MM.1S (cell line): ENCODE results near the gene CCDC9.
A peak's percentile ranks its signal among the peaks of the same experiment; 100 is the strongest.

Experiments used
- DNase-seq: peaks from one replicate; pipeline ENCODE4 v3.0.0-alpha.2; 2015
- H2AFZ ChIP-seq: fragments of 300-600 bp; sonication (generic); 2 replicates; pipeline ENCODE4 v1.6.0; 2016; ENCODE audit warnings: antibody characterized with exemption, low read length
- H3F3A ChIP-seq: fragments of 300-600 bp; sonication (generic); 2 replicates; pipeline ENCODE4 v1.6.1; 2016; ENCODE audit warnings: mild to moderate bottlenecking, antibody characterized with exemption, low read length, moderate library complexity, mixed read lengths; ENCODE audit not compliant: insufficient read depth
- H3K27ac ChIP-seq: fragments of 300-600 bp; sonication (generic); 2 replicates; pipeline ENCODE4 v1.5.1; 2016; ENCODE audit warnings: mild to moderate bottlenecking, low read length
- H3K27me3 ChIP-seq: fragments of 300-600 bp; sonication (generic); replicated peaks from 2 replicates; pipeline ENCODE4 v1.6.0; 2016; ENCODE audit warnings: low read length; ENCODE audit not compliant: insufficient read depth
- H3K36me3 ChIP-seq: fragments of 300-600 bp; sonication (generic); replicated peaks from 2 replicates; pipeline ENCODE4 v1.6.1; 2016; ENCODE audit warnings: mild to moderate bottlenecking, low read length, mixed read lengths; ENCODE audit not compliant: insufficient read depth
- H3K4me1 ChIP-seq: fragments of 300-600 bp; sonication (generic); 2 replicates; pipeline ENCODE4 v1.6.1; 2016; ENCODE audit warnings: low read length, mixed read lengths
- H3K4me2 ChIP-seq: fragments of 300-600 bp; sonication (generic); 2 replicates; pipeline ENCODE4 v1.6.0; 2016; ENCODE audit warnings: low read depth, low read length
- H3K4me3 ChIP-seq: fragments of 300-600 bp; sonication (generic); 2 replicates; pipeline ENCODE4 v1.5.1; 2016; ENCODE audit warnings: low read length, mixed read lengths
- H3K79me2 ChIP-seq: fragments of 300-600 bp; sonication (generic); 2 replicates; pipeline ENCODE4 v1.6.1; 2016; ENCODE audit warnings: mixed run types, low read length, mixed read lengths
- H3K9ac ChIP-seq: fragments of 300-600 bp; sonication (generic); 2 replicates; pipeline ENCODE4 v1.6.1; 2016; ENCODE audit warnings: low read length, mixed read lengths
- H3K9me2 ChIP-seq: fragments of 300-600 bp; sonication (generic); replicated peaks from 2 replicates; pipeline ENCODE4 v1.6.1; 2016; ENCODE audit warnings: mild to moderate bottlenecking, low read length, mixed read lengths; ENCODE audit not compliant: insufficient read depth
- H3K9me3 ChIP-seq: fragments of 300-600 bp; sonication (generic); replicated peaks from 2 replicates; pipeline ENCODE4 v1.6.1; 2016; ENCODE audit warnings: mild to moderate bottlenecking, low read length, mixed read lengths; ENCODE audit not compliant: insufficient read depth
- H4K20me1 ChIP-seq: fragments of 300-600 bp; sonication (generic); 2 replicates; pipeline ENCODE4 v1.6.1; 2016; ENCODE audit warnings: mild to moderate bottlenecking, low read length, moderate library complexity, mixed read lengths; ENCODE audit not compliant: insufficient read depth
- EZH2 ChIP-seq: fragments of 300-600 bp; sonication (generic); optimal IDR thresholded peaks from 2 replicates; pipeline ENCODE3; 2017; ENCODE audit warnings: low read depth, mild to moderate bottlenecking, antibody characterized with exemption, low read length, mixed read lengths
- EZH2phosphoT487 ChIP-seq: fragments of 300-600 bp; sonication (generic); IDR thresholded peaks from 2 replicates; pipeline ENCODE4 v1.6.1; 2018; ENCODE audit warnings: antibody characterized with exemption, low read length
- TF ChIP-seq, protein P1 (sequence below): fragments of 300-600 bp; sonication (generic); IDR thresholded peaks from 2 replicates; pipeline ENCODE4 v1.5.1; 2016; ENCODE audit warnings: antibody characterized with exemption, low read length, mixed read lengths

The CCDC9 gene

DNA sequence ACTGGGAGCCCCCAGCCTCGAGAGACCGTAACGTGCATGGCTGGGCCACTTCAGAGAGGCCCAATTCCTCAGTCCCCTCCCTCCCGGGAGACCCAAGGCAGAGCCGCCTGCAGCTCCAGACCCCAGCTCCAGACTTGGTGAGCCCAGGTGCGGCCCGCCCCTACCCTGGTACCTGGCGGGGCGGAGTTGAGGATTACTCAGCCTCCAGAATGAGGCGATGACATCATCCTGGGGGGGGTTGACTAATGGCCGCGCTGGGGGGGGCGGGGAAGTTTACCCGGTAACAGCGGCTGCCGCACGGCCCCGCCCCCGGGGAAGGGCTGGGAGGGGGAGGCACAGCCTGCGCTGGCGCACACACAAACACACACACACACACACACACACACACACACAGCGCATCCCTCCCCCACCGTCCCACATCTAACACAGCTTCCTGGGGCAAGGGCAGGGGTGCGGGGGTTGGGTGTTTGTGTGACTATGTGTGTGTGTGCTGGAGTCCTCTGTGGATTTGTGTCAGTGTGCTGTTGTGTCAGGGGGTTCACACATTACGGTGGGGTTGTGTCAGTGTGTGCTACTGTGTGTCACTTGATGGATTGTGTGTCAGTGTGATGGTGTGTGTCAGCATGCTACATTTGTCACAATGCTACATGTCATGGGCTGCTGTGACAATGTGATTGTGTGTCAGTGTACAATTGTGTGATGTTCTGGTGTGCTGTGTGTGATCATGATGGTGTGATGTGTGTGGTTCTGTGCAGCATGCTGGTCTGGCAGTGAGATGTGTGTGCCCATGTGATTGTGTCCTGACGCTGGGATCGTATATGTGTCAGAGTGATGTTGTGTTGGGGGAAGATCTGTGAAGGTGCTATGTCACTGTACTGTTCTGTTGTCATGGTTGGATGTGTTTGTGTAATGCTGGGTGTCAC is 15.1 kb upstream of the CCDC9 start:
- Histone ChIP-seq H3K27me3 (no peaks in the 10 kb centered on the region), H2AFZ (peak overlapping the region; percentile 35; the same call in 1 of the 2 replicates), H3K79me2 (no peaks in the 10 kb centered on the region), H3K4me2 (peak overlapping the region; percentile 71), H3K27ac (no peak overlapping the region), H4K20me1 (no peaks in the 10 kb centered on the region), H3K4me1 (peaks cover 36% of the 10 kb centered on the region), H3K9me2 (no peaks in the 10 kb centered on the region), H3K4me3 (peak overlapping the region; percentile 32; the same call in 1 of the 2 replicates), H3F3A (peaks cover 20% of the 10 kb centered on the region), H3K36me3 (no peaks in the 10 kb centered on the region), H3K9me3 (no peaks in the 10 kb centered on the region), H3K9ac (peak overlapping the region; percentile 32; the same call in 1 of the 2 replicates)
- DNase-seq, result peak; percentile 82
- TF ChIP-seq EZH2phosphoT487 (no peak), EZH2 (no peak)
- TF ChIP-seq, protein P1, sequence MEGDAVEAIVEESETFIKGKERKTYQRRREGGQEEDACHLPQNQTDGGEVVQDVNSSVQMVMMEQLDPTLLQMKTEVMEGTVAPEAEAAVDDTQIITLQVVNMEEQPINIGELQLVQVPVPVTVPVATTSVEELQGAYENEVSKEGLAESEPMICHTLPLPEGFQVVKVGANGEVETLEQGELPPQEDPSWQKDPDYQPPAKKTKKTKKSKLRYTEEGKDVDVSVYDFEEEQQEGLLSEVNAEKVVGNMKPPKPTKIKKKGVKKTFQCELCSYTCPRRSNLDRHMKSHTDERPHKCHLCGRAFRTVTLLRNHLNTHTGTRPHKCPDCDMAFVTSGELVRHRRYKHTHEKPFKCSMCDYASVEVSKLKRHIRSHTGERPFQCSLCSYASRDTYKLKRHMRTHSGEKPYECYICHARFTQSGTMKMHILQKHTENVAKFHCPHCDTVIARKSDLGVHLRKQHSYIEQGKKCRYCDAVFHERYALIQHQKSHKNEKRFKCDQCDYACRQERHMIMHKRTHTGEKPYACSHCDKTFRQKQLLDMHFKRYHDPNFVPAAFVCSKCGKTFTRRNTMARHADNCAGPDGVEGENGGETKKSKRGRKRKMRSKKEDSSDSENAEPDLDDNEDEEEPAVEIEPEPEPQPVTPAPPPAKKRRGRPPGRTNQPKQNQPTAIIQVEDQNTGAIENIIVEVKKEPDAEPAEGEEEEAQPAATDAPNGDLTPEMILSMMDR, result no peak

DNA sequence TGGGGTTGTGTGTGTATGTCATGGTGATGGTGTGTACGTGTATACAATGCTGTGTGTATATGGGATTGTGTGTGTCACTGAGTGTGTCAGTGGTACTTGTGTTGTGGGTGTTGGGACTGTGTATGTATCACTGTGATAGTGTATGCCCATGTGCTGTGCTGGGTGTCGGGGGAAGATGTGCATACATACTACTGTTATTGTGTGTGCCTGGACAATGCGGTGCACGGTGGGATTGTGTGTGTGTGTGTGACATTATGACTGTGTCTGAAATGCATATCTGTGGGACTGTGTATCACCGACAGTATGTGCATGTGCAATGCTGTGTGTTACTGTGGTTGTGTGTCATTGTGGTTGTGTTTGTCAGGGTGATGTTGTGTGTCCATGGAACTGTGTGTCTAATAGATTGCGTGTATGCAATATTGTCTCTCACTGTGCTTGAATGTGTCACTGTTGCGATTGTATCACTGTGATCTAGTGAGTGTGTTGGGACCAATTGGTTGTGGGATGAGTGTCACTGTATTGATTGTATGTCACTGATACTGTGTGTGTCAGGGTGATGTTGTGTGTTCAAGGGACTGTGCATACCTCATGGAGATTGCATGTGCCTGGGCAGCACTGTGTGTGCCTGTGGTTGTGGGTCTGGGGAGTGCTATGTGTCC is 14.3 kb upstream of the CCDC9 start:
- TF ChIP-seq EZH2phosphoT487 (no peak), EZH2 (no peak)
- TF ChIP-seq, protein P1, result no peak
- Histone ChIP-seq H3K4me3 (no peak overlapping the region), H3K27me3 (no peaks in the 10 kb centered on the region), H2AFZ (no peak overlapping the region), H3F3A (peaks cover 20% of the 10 kb centered on the region), H3K4me1 (peaks cover 36% of the 10 kb centered on the region), H3K9me3 (no peaks in the 10 kb centered on the region), H4K20me1 (no peaks in the 10 kb centered on the region), H3K27ac (0 out of 2 replicates have a peak overlapping the region, but pooled peaks have one; percentile 3), H3K9me2 (no peaks in the 10 kb centered on the region), H3K9ac (no peak overlapping the region), H3K36me3 (no peaks in the 10 kb centered on the region), H3K4me2 (peak overlapping the region; percentile 71), H3K79me2 (no peaks in the 10 kb centered on the region)
- DNase-seq, result no peak

- H4K20me1 ChIP-seq, result no peaks in the 10 kb centered on the region
These were observed 13.0 kb upstream of the CCDC9 start for GRCh38 chr19:47243364-47243775.

More at GRCh38 chr19:47243364-47243775, 13.0 kb upstream of the CCDC9 start:
- no peaks in the 10 kb centered on the region for H3K9me2 ChIP-seq
- H3K4me2 ChIP-seq, result peak overlapping the region; percentile 91
- H3K4me1 ChIP-seq, result peaks cover 36% of the 10 kb centered on the region
- peak overlapping the region; percentile 65 for H3K4me3 ChIP-seq
- TF ChIP-seq EZH2phosphoT487 (no peak), EZH2 (no peak)
- TF ChIP-seq, protein P1, result no peak
- H2AFZ ChIP-seq, result peak overlapping the region; percentile 68; the same call in 1 of the 2 replicates
- H3K9me3 ChIP-seq, result no peaks in the 10 kb centered on the region
- peaks cover 20% of the 10 kb centered on the region for H3F3A ChIP-seq
- no peaks in the 10 kb centered on the region for H3K36me3 ChIP-seq
- peak overlapping the region; percentile 72; the same call in 1 of the 2 replicates for H3K27ac ChIP-seq
- peak overlapping the region; percentile 84 for H3K9ac ChIP-seq
- DNase-seq, result no peak
- H3K79me2 ChIP-seq, result no peaks in the 10 kb centered on the region
- H3K27me3 ChIP-seq, result no peaks in the 10 kb centered on the region
